H9 (cell line): ENCODE data around the gene ZNF555. TPM values are rescaled to one million over a fixed set of nuclear protein-coding genes. Genes with fewer than 3 reads are reported as not detected.

ENCODE experiments used
- DNase-seq: peaks from one replicate; pipeline ENCODE4 v3.0.0-alpha.2; 2017
- H2AFZ ChIP-seq: one replicate; pipeline ENCODE4 v1.6.1; 2013; ENCODE audit warnings: mild to moderate bottlenecking, low read length, control low read depth, moderate library complexity
- H2AK5ac ChIP-seq: 2 replicates; pipeline ENCODE4 v1.6.1; 2013; ENCODE audit warnings: low read length, control low read depth, mixed read lengths; ENCODE audit not compliant: insufficient read length
- H2BK120ac ChIP-seq: one replicate; pipeline ENCODE4 v1.6.1; 2013; ENCODE audit warnings: low read depth, mild to moderate bottlenecking, low read length, control low read depth, inconsistent platforms; ENCODE audit not compliant: poor library complexity, severe bottlenecking
- H2BK12ac ChIP-seq: 2 replicates; pipeline ENCODE4 v1.6.1; 2013; ENCODE audit warnings: low read length, control low read depth, mixed read lengths, low read depth; ENCODE audit not compliant: insufficient read length
- H2BK15ac ChIP-seq: 2 replicates; pipeline ENCODE4 v1.6.1; 2013; ENCODE audit warnings: low read depth, low read length, control low read depth
- H2BK20ac ChIP-seq: one replicate; pipeline ENCODE4 v1.6.1; 2013; ENCODE audit warnings: low read depth, mild to moderate bottlenecking, low read length, control low read depth, inconsistent platforms; ENCODE audit not compliant: poor library complexity, severe bottlenecking
- H2BK5ac ChIP-seq: 2 replicates; pipeline ENCODE4 v1.6.1; 2013; ENCODE audit warnings: low read length, control low read depth, mixed read lengths; ENCODE audit not compliant: insufficient read length
- H3K14ac ChIP-seq: 2 replicates; pipeline ENCODE4 v1.6.1; 2013; ENCODE audit warnings: low read length, control low read depth; ENCODE audit not compliant: insufficient read depth
- H3K18ac ChIP-seq: 2 replicates; pipeline ENCODE4 v1.6.1; 2013; ENCODE audit warnings: low read depth, mild to moderate bottlenecking, mixed read lengths, low read length, control low read depth; ENCODE audit not compliant: insufficient read length
- H3K23ac ChIP-seq: 2 replicates; pipeline ENCODE4 v1.6.1; 2013; ENCODE audit warnings: low read length, control low read depth, mixed read lengths, low read depth; ENCODE audit not compliant: insufficient read length
- H3K23me2 ChIP-seq: 2 replicates; pipeline ENCODE4 v1.6.1; 2013; ENCODE audit warnings: low read depth, mild to moderate bottlenecking, mixed read lengths, low read length, control low read depth; ENCODE audit not compliant: insufficient read length, poor library complexity, severe bottlenecking
- H3K27ac ChIP-seq: 2 replicates; pipeline ENCODE4 v1.5.1; 2013; ENCODE audit warnings: low read length, control low read depth, mixed read lengths, low read depth; ENCODE audit not compliant: insufficient read length
- H3K27me3 ChIP-seq: 2 replicates; pipeline ENCODE4 v1.6.1; 2013; ENCODE audit warnings: low read length, control low read depth, inconsistent platforms; ENCODE audit not compliant: insufficient read depth
- H3K4ac ChIP-seq: 2 replicates; pipeline ENCODE4 v1.6.1; 2013; ENCODE audit warnings: low read depth, mild to moderate bottlenecking, control low read depth, inconsistent platforms, low read length, moderate library complexity
- H3K4me1 ChIP-seq: 2 replicates; pipeline ENCODE4 v1.6.1; 2013; ENCODE audit warnings: low read length, control low read depth, inconsistent platforms; ENCODE audit not compliant: insufficient read depth
- H3K4me2 ChIP-seq: 2 replicates; pipeline ENCODE4 v1.6.1; 2013; ENCODE audit warnings: low read length, control low read depth, mixed read lengths; ENCODE audit not compliant: insufficient read length, insufficient read depth
- H3K56ac ChIP-seq: 2 replicates; pipeline ENCODE4 v1.6.1; 2013; ENCODE audit warnings: low read depth, mild to moderate bottlenecking, mixed read lengths, low read length, control low read depth; ENCODE audit not compliant: insufficient read length
- H3K79me1 ChIP-seq: 2 replicates; pipeline ENCODE4 v1.6.1; 2013; ENCODE audit warnings: low read depth, mild to moderate bottlenecking, moderate library complexity, low read length, control low read depth, inconsistent platforms; ENCODE audit not compliant: insufficient read depth, poor library complexity, severe bottlenecking
- H3K79me2 ChIP-seq: 2 replicates; pipeline ENCODE4 v1.6.1; 2013; ENCODE audit warnings: low read length, control low read depth, inconsistent platforms; ENCODE audit not compliant: insufficient read depth
- H3K9ac ChIP-seq: 2 replicates; pipeline ENCODE4 v1.6.1; 2013; ENCODE audit warnings: low read length, control low read depth, mixed read lengths; ENCODE audit not compliant: insufficient read length; ENCODE audit errors: extremely low read depth
- H3K9me3 ChIP-seq: one replicate; pipeline ENCODE4 v1.6.1; 2013; ENCODE audit warnings: low read depth, low read length, inconsistent platforms; ENCODE audit not compliant: control insufficient read depth
- H3T11ph ChIP-seq: one replicate; pipeline ENCODE4 v1.6.1; 2013; ENCODE audit warnings: mild to moderate bottlenecking, low read length, control low read depth, inconsistent platforms
- H4K20me1 ChIP-seq: one replicate; pipeline ENCODE4 v1.6.1; 2013; ENCODE audit not compliant: control insufficient read depth, insufficient read length, insufficient read depth
- H4K5ac ChIP-seq: 2 replicates; pipeline ENCODE4 v1.6.1; 2013; ENCODE audit warnings: low read depth, mild to moderate bottlenecking, mixed read lengths, low read length, control low read depth; ENCODE audit not compliant: insufficient read length
- H4K8ac ChIP-seq: replicated peaks from 2 replicates; pipeline ENCODE4 v1.6.1; 2013; ENCODE audit warnings: low read length, control low read depth, mixed read lengths, low read depth; ENCODE audit not compliant: insufficient read length
- H4K91ac ChIP-seq: 2 replicates; pipeline ENCODE4 v1.6.1; 2013; ENCODE audit warnings: low read depth, mild to moderate bottlenecking, moderate library complexity, mixed read lengths, low read length, control low read depth; ENCODE audit not compliant: insufficient read length
- H3K27ac Mint-ChIP-seq, 3 experiments: 2 replicates in 2 of 3; 3 replicates in 1 of 3; pipeline ENCODE4 v1.8.0; 2020 to 2021; ENCODE audit warnings: mixed read lengths in 3 of 3, mild to moderate bottlenecking in 1 of 3, moderate library complexity in 1 of 3
- H3K27me3 Mint-ChIP-seq: 2 replicates; pipeline ENCODE4 v1.8.0; 2021; ENCODE audit warnings: low read depth, mild to moderate bottlenecking, moderate library complexity, mixed read lengths
- H3K36me3 Mint-ChIP-seq, 3 experiments: 2 replicates in 2 of 3; 3 replicates in 1 of 3; pipeline ENCODE4 v1.8.0; 2020 to 2021; ENCODE audit warnings: low read depth in 3 of 3, mixed read lengths in 3 of 3; ENCODE audit not compliant: insufficient read depth in 1 of 3
- H3K4me1 Mint-ChIP-seq, 2 experiments: 2 replicates each; pipeline ENCODE4 v1.8.0; 2020; ENCODE audit warnings: mixed read lengths in 2 of 2
- H3K4me3 Mint-ChIP-seq, 2 experiments: 2 replicates in 1 of 2; 3 replicates in 1 of 2; pipeline ENCODE4 v1.8.0; 2020 to 2021; ENCODE audit warnings: mild to moderate bottlenecking in 2 of 2, mixed read lengths in 2 of 2, moderate library complexity in 1 of 2
- H3K9me3 Mint-ChIP-seq, 2 experiments: 2 replicates in 1 of 2; 3 replicates in 1 of 2; pipeline ENCODE4 v1.8.0; 2020; ENCODE audit warnings: mild to moderate bottlenecking in 2 of 2, mixed read lengths in 2 of 2, moderate library complexity in 1 of 2
- WGBS: extraction: QIAGEN DNeasy Blood & Tissue Kit; methylation state at CpG from one replicate; pipeline ENCODE4 v1.1.7; 2013; ENCODE audit warnings: missing lambda C conversion rate, low lambda C conversion rate, mixed read lengths; ENCODE audit not compliant: insufficient read length; ENCODE audit errors: extremely low coverage; 5-methylcytosine and 5-hydroxymethylcytosine counted together
- total RNA-seq: library from RNA; stranded (reverse); gene quantifications from 2 replicates; pipeline ENCODE4 v1.2.1, GENCODE V29; 2021
- TF ChIP-seq, protein P1 (sequence below): fragments of 200-600 bp; sonication (generic); conservative IDR thresholded peaks from 3 replicates; pipeline ENCODE4 v1.8.0; 2021; ENCODE audit warnings: antibody characterized with exemption, mild to moderate bottlenecking

ZNF555 gene
- total RNA-seq, 1 experiment from 2014 or later, result 7.8 TPM

DNA sequence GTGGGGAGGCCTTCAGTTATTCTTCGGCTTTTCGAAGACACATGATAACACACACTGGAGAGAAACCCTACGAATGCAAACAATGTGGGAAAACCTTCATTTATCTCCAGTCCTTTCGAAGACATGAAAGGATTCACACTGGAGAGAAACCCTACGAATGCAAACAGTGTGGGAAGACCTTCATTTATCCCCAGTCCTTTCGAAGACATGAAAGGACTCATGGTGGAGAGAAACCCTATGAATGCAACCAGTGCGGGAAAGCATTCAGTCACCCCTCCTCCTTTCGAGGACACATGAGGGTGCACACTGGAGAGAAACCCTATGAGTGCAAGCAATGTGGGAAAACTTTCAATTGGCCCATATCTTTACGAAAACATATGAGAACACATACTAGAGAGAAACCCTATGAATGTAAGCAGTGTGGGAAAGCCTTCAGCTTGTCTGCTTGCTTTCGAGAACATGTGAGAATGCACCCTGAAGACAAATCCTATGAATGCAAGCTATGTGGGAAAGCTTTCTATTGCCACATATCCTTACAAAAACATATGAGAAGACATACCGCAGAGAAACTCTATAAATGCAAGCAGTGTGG lies 11.8 kb downstream of the ZNF555 start:
- Histone ChIP-seq H3K18ac (no peak overlapping the region), H3K56ac (no peak overlapping the region), H3K4me2 (no peak overlapping the region), H3K79me1 (no peaks in the 10 kb centered on the region), H2BK120ac (no peak overlapping the region), H3T11ph (no peak overlapping the region), H2AFZ (no peak overlapping the region), H3K9ac (no peak overlapping the region), H3K4ac (no peak overlapping the region), H2BK5ac (no peak overlapping the region), H4K5ac (no peak overlapping the region), H2BK20ac (no peak overlapping the region), H2BK15ac (no peak overlapping the region), H3K23me2 (no peaks in the 10 kb centered on the region), H3K4me1 (no peaks in the 10 kb centered on the region), H3K23ac (no peak overlapping the region), H3K79me2 (no peaks in the 10 kb centered on the region), H3K14ac (no peak overlapping the region), H3K27me3 (no peaks in the 10 kb centered on the region), H3K9me3 (peaks cover 65% of the 10 kb centered on the region), H2BK12ac (no peak overlapping the region), H4K20me1 (no peaks in the 10 kb centered on the region), H4K91ac (no peak overlapping the region), H3K27ac (no peak overlapping the region), H2AK5ac (no peak overlapping the region), H4K8ac (no peak overlapping the region)
- Mint-ChIP-seq H3K4me1 (no peaks in the 10 kb centered on the region), H3K4me3 (no peak overlapping the region), H3K36me3 (peaks cover 68 to 76% (median 76%) of the 10 kb centered on the region in 3 experiments), H3K9me3 (peaks cover 84 to 85% of the 10 kb centered on the region in 2 experiments), H3K27me3 (peaks cover 3% of the 10 kb centered on the region; the same call in 1 of the 2 replicates), H3K27ac (no peak overlapping the region)
- WGBS, result no CpG with 5 or more reads among the region's 11 CpGs
- TF ChIP-seq, protein P1, sequence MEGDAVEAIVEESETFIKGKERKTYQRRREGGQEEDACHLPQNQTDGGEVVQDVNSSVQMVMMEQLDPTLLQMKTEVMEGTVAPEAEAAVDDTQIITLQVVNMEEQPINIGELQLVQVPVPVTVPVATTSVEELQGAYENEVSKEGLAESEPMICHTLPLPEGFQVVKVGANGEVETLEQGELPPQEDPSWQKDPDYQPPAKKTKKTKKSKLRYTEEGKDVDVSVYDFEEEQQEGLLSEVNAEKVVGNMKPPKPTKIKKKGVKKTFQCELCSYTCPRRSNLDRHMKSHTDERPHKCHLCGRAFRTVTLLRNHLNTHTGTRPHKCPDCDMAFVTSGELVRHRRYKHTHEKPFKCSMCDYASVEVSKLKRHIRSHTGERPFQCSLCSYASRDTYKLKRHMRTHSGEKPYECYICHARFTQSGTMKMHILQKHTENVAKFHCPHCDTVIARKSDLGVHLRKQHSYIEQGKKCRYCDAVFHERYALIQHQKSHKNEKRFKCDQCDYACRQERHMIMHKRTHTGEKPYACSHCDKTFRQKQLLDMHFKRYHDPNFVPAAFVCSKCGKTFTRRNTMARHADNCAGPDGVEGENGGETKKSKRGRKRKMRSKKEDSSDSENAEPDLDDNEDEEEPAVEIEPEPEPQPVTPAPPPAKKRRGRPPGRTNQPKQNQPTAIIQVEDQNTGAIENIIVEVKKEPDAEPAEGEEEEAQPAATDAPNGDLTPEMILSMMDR, result no peak
- DNase-seq, result no peak
